Subcutaneous abdominal adipose tissue (tissue), 5 donors: ENCODE data around the gene GMPR.

Source experiments
- H3K27ac ChIP-seq: one replicate; pipeline ENCODE4 v1.7.0; 2013; ENCODE audit warnings: low read depth, mild to moderate bottlenecking, inconsistent platforms, low read length, moderate library complexity
- H3K27me3 ChIP-seq, 5 donors: one replicate each; pipeline ENCODE4 v1.7.0; 2013; ENCODE audit warnings: low read length in 5 of 5, inconsistent platforms in 1 of 5; ENCODE audit not compliant: control insufficient read depth in 5 of 5, insufficient read depth in 4 of 5
- H3K36me3 ChIP-seq, 5 donors: one replicate each; pipeline ENCODE4 v1.7.0; 2013; ENCODE audit warnings: low read length in 5 of 5; ENCODE audit not compliant: control insufficient read depth in 5 of 5, insufficient read depth in 5 of 5
- H3K4me1 ChIP-seq, 5 donors: one replicate each; pipeline ENCODE4 v1.7.0; 2013; ENCODE audit warnings: low read length in 5 of 5, mild to moderate bottlenecking in 3 of 5, moderate library complexity in 1 of 5; ENCODE audit not compliant: control insufficient read depth in 5 of 5, insufficient read depth in 5 of 5
- H3K4me3 ChIP-seq, 5 donors: one replicate each; pipeline ENCODE4 v1.7.0; 2013; ENCODE audit warnings: low read length in 5 of 5, low read depth in 1 of 5
- H3K9ac ChIP-seq, 5 donors: one replicate each; pipeline ENCODE4 v1.7.0; 2013; ENCODE audit warnings: low read length in 5 of 5, mild to moderate bottlenecking in 4 of 5, moderate library complexity in 3 of 5
- H3K9me3 ChIP-seq, 5 donors: one replicate each; pipeline ENCODE4 v1.7.0; 2013; ENCODE audit warnings: low read length in 5 of 5; ENCODE audit not compliant: control insufficient read depth in 5 of 5
- donor health status: healthy.
- donor health status: healthy.
- donor health status: healthy.
- donor health status: healthy.
- donor health status: healthy.

GMPR gene

DNA sequence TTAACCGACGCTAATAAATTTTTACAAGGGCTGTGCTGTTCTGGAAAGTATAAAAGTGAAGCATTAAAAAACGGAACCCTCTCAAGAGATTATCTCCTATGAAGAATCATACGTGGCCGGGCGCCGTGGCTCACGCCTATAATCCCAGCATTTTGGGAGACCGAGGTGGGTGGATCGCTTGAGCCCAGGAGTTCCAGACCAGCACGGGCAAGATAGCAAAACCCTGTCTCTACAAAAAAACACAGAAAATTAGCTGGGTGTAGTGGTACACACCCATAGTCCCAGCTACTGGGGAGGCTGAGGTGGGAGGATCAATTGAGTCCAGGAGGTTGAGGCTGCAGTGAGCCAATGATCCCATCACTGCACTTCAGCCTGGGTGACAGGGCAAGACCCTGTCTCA, 83.4 kb downstream of the GMPR start:
- Histone ChIP-seq H3K9me3 (no peaks in the 10 kb centered on the region), H3K27ac (no peak overlapping the region), H3K27me3 (no peaks in the 10 kb centered on the region), H3K4me1 (peaks cover 6 to 47% (median 26%) of the 10 kb centered on the region in 5 donors), H3K9ac (no peak overlapping the region), H3K4me3 (no peak overlapping the region), H3K36me3 (peaks cover 3 to 12% (median 10%) of the 10 kb centered on the region in 5 donors)

DNA sequence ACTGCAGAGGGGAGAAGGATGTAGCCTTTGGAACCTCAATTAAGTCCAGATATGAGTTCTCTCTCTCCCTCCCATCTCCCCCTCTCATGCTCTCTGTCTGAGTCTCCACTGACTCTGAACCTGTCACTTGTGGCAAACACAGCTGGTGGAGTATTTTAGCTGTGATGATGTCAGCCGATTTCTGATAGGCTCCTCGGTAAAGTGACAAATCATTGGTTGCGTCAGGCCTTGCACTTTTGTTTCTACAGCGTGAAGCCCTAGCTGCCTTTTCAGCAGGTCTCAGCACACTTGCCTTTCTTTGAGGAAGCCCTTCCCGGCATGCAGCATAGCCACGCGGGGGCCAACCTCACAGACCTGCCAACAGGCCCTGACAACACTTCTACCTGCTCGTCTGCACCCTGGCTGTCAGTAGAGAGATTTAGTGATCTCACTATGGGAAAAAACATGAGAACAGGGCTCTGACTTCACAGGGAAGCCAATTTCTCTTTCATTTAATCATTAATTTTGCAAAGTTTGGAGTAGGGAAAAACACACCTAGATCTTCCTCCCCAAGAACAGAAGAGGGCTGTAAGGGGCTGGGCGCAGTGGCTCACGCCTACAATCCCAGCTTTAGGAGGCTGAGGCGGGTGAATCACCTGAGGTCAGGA, 84.4 kb downstream of the GMPR start:
- no peak overlapping the region for H3K27ac ChIP-seq

GRCh38 chr6:16324184-16324583, 85.8 kb downstream of the GMPR start:
- no peak overlapping the region for H3K4me3 ChIP-seq
- H3K4me1 ChIP-seq, result peaks cover 6 to 40% (median 23%) of the 10 kb centered on the region in 5 donors
- H3K9me3 ChIP-seq, result no peaks in the 10 kb centered on the region
- H3K36me3 ChIP-seq, result peaks cover 3 to 26% (median 22%) of the 10 kb centered on the region in 5 donors
- no peak overlapping the region for H3K9ac ChIP-seq
- no peaks in the 10 kb centered on the region for H3K27me3 ChIP-seq
- H3K27ac ChIP-seq, result no peak overlapping the region

More for the DNA sequence above, 84.4 kb downstream of the GMPR start:
- Histone ChIP-seq H3K9me3 (no peaks in the 10 kb centered on the region), H3K36me3 (peaks cover 3 to 20% (median 18%) of the 10 kb centered on the region in 5 donors), H3K27me3 (no peaks in the 10 kb centered on the region), H3K9ac (no peak overlapping the region), H3K4me3 (no peak overlapping the region), H3K4me1 (peaks cover 6 to 47% (median 24%) of the 10 kb centered on the region in 5 donors)

GRCh38 chr6:16324606-16325225, 86.3 kb downstream of the GMPR start:
- H3K9ac ChIP-seq, result no peak overlapping the region
- H3K4me3 ChIP-seq, result no peak overlapping the region
- H3K4me1 ChIP-seq, result peaks cover 6 to 34% (median 18%) of the 10 kb centered on the region in 5 donors
- peaks cover 3 to 26% (median 22%) of the 10 kb centered on the region in 5 donors for H3K36me3 ChIP-seq
- H3K27me3 ChIP-seq, result no peaks in the 10 kb centered on the region
- H3K27ac ChIP-seq, result no peak overlapping the region
- H3K9me3 ChIP-seq, result no peaks in the 10 kb centered on the region

DNA sequence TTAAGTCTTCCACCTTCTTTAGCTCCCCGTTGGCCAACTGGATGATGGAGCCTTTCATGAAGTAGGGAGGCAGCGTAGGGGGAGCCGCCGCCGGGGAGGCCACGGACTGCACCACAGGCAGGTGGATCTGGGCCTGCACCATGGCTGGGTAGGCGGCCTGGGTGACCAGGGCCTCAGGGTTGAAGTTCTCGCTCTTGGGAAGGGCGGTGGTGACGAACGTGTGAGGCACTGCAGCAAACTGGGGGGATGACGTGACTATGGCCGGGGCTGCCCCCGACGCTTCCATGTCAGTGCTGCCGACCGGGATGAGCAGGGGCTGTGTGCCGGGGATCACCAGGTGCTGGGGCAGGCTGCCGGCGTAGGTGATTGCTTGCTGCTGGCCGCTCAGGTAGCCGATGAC, 88.1 kb downstream of the GMPR start:
- no peaks in the 10 kb centered on the region for H3K9me3 ChIP-seq
- no peak overlapping the region for H3K4me3 ChIP-seq
- no peak overlapping the region for H3K9ac ChIP-seq
- peaks cover 0 to 18% (median 3%) of the 10 kb centered on the region in 5 donors for H3K4me1 ChIP-seq
- H3K27ac ChIP-seq, result no peak overlapping the region
- peaks cover 3 to 26% (median 22%) of the 10 kb centered on the region in 5 donors for H3K36me3 ChIP-seq
- no peaks in the 10 kb centered on the region for H3K27me3 ChIP-seq

DNA sequence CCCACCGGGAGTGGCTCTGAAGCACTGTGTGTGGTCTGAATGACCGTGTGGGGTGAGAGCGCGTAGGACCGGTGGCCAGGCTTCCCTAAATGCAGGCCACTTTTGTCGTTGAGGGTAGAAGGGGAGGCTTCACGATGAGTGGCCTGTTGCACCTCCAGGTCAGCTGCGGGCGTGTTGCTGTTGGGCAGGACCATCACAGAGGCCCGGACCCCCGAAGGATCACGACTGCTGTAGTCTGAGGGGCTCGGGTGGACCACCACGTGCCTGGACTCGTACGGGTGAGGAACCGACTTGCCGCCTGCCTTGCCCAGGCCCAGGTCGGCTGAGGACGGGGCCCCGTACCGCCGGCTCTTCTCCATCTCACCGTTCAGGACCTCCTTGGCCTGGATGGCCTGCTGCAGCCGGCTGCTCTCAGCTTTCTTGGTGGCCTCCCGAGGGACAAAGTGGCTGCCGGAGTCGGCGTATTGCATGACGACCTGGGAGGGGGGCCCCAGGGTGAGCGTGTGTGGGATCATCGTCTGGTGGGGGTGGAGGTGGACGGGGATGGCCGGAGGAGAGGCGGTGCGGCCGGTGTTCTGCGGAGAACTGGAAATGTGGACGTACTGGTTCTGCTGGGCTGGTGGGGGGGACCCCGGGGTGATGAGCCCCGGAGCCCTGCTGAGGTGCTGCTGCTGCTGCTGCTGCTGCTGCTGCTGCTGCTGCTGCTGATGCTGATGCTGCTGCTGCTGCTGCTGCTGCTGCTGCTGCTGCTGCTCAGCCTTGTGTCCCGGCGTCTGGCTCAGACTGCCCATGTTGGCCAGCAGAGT, 88.8 kb downstream of the GMPR start:
- H3K9ac ChIP-seq, result no peak overlapping the region
- no peaks in the 10 kb centered on the region for H3K27me3 ChIP-seq
- H3K4me3 ChIP-seq, result no peak overlapping the region
- H3K36me3 ChIP-seq, result peaks cover 3 to 26% (median 22%) of the 10 kb centered on the region in 5 donors
- peaks cover 0 to 21% (median 9%) of the 10 kb centered on the region in 5 donors for H3K4me1 ChIP-seq
- H3K27ac ChIP-seq, result no peak overlapping the region
- no peaks in the 10 kb centered on the region for H3K9me3 ChIP-seq

GRCh38 chr6:16327777-16328325, 89.5 kb downstream of the GMPR start:
- no peaks in the 10 kb centered on the region for H3K27me3 ChIP-seq
- peaks cover 0 to 21% (median 13%) of the 10 kb centered on the region in 5 donors for H3K4me1 ChIP-seq
- H3K9me3 ChIP-seq, result no peaks in the 10 kb centered on the region
- H3K4me3 ChIP-seq, result no peak overlapping the region
- no peak overlapping the region for H3K27ac ChIP-seq
- H3K9ac ChIP-seq, result no peak overlapping the region
- peaks cover 3 to 26% (median 22%) of the 10 kb centered on the region in 5 donors for H3K36me3 ChIP-seq

GRCh38 chr6:16329233-16329632, 90.8 kb downstream of the GMPR start:
- Histone ChIP-seq H3K36me3 (peaks cover 3 to 26% (median 22%) of the 10 kb centered on the region in 5 donors), H3K4me3 (no peak overlapping the region), H3K9ac (no peak overlapping the region), H3K27me3 (no peaks in the 10 kb centered on the region), H3K4me1 (peaks cover 0 to 21% (median 19%) of the 10 kb centered on the region in 5 donors), H3K9me3 (no peaks in the 10 kb centered on the region), H3K27ac (no peak overlapping the region)

DNA sequence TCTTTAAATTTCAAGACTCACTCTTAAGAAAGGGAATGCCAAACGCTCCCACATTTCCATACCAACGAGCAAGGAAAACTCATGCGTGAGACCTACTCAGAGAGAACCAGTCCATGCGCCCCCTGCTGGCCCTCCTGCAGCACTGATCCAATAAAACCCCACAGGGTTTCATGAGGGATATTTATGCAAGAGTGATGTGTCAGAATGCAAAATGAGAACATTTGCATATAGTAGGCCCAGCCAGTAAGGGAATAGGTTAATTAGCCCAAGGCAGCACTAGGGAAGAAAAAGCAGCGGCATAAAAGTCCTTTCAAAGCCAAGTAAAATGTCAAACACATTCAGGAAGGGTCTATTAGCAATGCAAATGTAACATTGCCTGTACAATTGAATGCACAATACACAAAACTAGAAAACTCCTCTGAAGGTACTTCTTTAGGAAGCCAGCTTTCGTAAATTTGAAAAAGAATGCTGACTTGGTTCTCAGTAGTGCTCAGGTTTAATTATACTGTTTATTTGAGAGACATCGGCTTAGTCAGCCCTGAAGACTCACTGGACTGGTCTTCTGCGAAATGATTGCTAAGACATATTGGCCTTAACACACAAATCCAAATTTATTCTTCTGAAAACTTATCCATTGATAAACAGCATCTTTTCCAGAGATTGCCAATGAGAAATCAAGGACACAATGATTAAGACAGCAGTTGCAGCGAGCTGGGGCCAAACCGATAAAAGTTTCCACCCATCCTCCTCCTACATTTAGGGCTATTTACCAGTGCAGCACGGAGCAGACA, 93.2 kb downstream of the GMPR start:
- no peaks in the 10 kb centered on the region for H3K27me3 ChIP-seq
- no peak overlapping the region for H3K27ac ChIP-seq
- no peaks in the 10 kb centered on the region for H3K9me3 ChIP-seq
- no peak overlapping the region for H3K9ac ChIP-seq
- no peak overlapping the region for H3K4me3 ChIP-seq
- H3K36me3 ChIP-seq, result peaks cover 0 to 19% (median 13%) of the 10 kb centered on the region in 5 donors
- H3K4me1 ChIP-seq, result peaks cover 7 to 41% (median 33%) of the 10 kb centered on the region in 5 donors
